HepG2 (cell line): Measurements from ENCODE around the gene ETV3L.

Experiments
- CREB1 ChIP-seq, 2 experiments: fragments of 450-650 bp in 1 of 2; IDR thresholded peaks; 2 replicates each; pipeline ENCODE4 v1.6.1; 2016 to 2017; ENCODE audit warnings: control low read depth in 1 of 2, mild to moderate bottlenecking in 1 of 2, missing compliant biosample characterization in 1 of 2, missing genetic modification characterization in 1 of 2
- EP300 ChIP-seq, 3 experiments: sonication (generic) in 1 of 3; formaldehyde crosslinking in 1 of 3; IDR thresholded peaks; 2 replicates each; pipeline versions ENCODE4 v1.5.1 to v1.6.1; 2011 to 2020; ENCODE audit warnings: low read depth in 2 of 3, low read length in 2 of 3, borderline replicate concordance in 1 of 3, improper control_type of control experiment in 1 of 3, mild to moderate bottlenecking in 1 of 3, missing genetic modification reagents in 1 of 3, moderate library complexity in 1 of 3
- FOXM1 ChIP-seq: sonication (generic); formaldehyde crosslinking; IDR thresholded peaks from 2 replicates; pipeline ENCODE4 v1.5.0; 2020; ENCODE audit warnings: missing genetic modification reagents
- HMG20A ChIP-seq: IDR thresholded peaks from 2 replicates; pipeline ENCODE4 v1.6.1; 2016; ENCODE audit warnings: borderline replicate concordance
- HNF4A ChIP-seq: sonication (generic); formaldehyde crosslinking; IDR thresholded peaks from 2 replicates; pipeline ENCODE4 v1.4.0; 2020; ENCODE audit warnings: missing genetic modification reagents
- MBD4 ChIP-seq: IDR thresholded peaks from 2 replicates; pipeline ENCODE4 v1.6.1; 2012; ENCODE audit warnings: low read length, inconsistent platforms, borderline replicate concordance
- MXI1 ChIP-seq: IDR thresholded peaks from 3 replicates; pipeline ENCODE4 v1.6.1; 2012; ENCODE audit warnings: low read depth, low read length, inconsistent platforms, borderline replicate concordance
- SNRNP70 ChIP-seq: fragments of 200-400 bp; formaldehyde crosslinking; IDR thresholded peaks from 2 replicates; pipeline ENCODE4 v1.6.1; 2017; ENCODE audit warnings: mild to moderate bottlenecking, low read depth, low read length, moderate library complexity
- SRF ChIP-seq: IDR thresholded peaks from 2 replicates; pipeline ENCODE4 v1.6.1; 2011; ENCODE audit warnings: mild to moderate bottlenecking, low read depth, low read length, moderate library complexity
- WIZ ChIP-seq: sonication (generic); formaldehyde crosslinking; IDR thresholded peaks from 2 replicates; pipeline ENCODE4 v1.5.1; 2020; ENCODE audit warnings: mild to moderate bottlenecking, missing genetic modification reagents
- ZBTB44 ChIP-seq: sonication (generic); formaldehyde crosslinking; IDR thresholded peaks from 2 replicates; pipeline ENCODE4 v1.4.0; 2020; ENCODE audit warnings: missing genetic modification reagents

- TF ChIP-seq FOXM1 (CRISPR knock-in tag) (no peak), HNF4A (CRISPR knock-in tag) (no peak), WIZ (CRISPR knock-in tag) (no peak), ZBTB44 (CRISPR knock-in tag) (no peak), MXI1 (no peak), HMG20A (CRISPR knock-in tag) (no peak), SNRNP70 (no peak), EP300 (IDR thresholded peaks at IDR 0.05; ENCODE audit: low read depth in 2 of 2, low read length in 2 of 2) (no peak), EP300 (CRISPR knock-in tag; IDR thresholded peaks at IDR 0.05; ENCODE audit: borderline replicate concordance) (no peak), SRF (no peak), MBD4 (no peak), CREB1 (IDR thresholded peaks at IDR 0.05) (no peak), CREB1 (CRISPR knock-in tag; IDR thresholded peaks at IDR 0.05) (no peak)
Observed at GRCh38 chr1:157114183-157115121, 14.8 kb upstream of the ETV3L start.
